HG03354 (cell line): ENCODE results near the gene SERINC3.

Experiments used
- ATAC-seq: cut with Tn5 transposase; IDR thresholded peaks from one replicate; pipeline ENCODE4 v1.9.1; 2021; ENCODE audit warnings: mild to moderate bottlenecking; ENCODE audit not compliant: unreplicated experiment, poor library complexity, severe bottlenecking

Gene SERINC3

DNA sequence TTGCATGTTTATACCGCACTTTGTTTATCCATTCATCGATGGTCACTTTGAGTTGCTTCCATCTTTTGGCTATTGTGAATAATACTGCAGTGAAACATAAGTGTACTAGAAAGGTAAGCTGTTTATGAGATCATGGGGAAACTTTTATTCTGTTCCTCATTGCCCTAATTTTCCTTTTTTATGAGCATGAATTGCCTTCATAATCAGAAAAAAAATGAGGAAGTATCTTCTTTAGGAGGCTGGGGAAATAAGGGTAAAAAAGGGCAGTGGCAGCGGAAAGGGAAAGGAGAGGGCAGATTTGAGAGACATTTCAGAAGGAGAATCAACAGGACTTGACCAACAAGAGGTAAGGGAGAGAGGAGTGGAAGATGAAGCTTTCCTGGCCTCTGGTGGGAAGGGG, 14.3 kb upstream of the SERINC3 start:
- no peak for ATAC-seq

DNA sequence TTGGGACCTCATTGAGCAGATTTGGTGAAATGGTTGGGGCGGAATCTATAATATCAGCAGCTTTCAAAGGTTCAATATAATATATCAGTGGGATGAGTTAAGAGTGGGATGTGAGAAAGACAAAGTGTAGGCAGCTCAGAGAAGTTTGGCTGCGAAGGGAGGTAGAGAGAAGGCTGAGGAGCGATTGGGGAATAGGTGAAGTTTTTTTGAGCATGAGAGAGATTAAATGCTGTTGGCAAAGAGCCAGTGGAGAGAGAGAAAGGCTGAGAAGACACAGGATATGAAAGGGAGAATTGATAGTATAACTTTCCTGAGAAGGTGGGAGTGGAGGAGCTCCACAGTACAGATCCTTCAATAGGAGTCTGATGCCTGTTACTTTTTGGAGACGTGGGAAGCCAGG, 12.1 kb upstream of the SERINC3 start:
- no peak for ATAC-seq

GRCh38 chr20:44532981-44533331, 11.1 kb upstream of the SERINC3 start:
- no peak for ATAC-seq

- no peak for ATAC-seq
These were observed 10.6 kb upstream of the SERINC3 start for GRCh38 chr20:44532259-44532980.

- ATAC-seq, result no peak
These were observed 6.4 kb upstream of the SERINC3 start for GRCh38 chr20:44528309-44528708.

- ATAC-seq, result no peak
These were observed 5.9 kb upstream of the SERINC3 start for GRCh38 chr20:44527716-44528199.

DNA sequence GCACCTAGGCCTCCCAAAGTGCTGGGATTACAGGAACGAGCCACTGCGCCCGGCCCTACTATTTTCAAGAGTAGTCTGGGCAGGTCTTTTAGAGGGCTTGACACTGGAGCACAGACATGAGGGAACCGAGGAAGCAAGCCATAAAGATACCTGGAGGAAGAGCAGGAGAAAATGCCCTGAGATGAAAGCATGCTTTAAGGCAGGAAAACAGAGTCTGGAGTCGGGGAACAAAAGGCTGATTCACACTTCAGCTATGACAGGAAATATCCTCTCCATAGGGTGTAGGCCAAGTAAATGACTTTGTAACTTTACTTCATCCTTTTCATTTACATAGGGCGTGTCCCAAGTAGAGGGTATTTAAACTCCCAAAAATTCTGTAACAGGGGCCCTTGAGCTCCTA, 4.3 kb upstream of the SERINC3 start:
- no peak for ATAC-seq

DNA sequence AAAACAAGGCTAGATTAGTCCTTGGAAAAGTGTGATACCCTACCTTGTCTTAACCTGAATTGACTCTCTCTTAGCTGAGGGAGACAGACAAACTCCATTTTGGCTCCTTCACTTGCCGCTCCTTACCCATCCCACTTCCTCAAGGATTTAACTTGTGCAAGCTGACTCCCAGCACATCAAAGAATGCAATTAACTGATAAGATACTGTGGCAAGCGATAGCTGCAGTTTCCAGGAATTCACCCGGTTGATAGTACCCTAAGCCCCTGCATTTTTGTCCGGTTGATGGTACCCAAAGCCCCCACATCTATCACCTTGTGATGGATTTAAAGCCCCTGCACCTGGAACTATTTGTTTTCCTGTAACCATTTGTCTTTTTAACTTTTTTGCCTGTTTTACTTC, 1.9 kb upstream of the SERINC3 start:
- no peak for ATAC-seq

DNA sequence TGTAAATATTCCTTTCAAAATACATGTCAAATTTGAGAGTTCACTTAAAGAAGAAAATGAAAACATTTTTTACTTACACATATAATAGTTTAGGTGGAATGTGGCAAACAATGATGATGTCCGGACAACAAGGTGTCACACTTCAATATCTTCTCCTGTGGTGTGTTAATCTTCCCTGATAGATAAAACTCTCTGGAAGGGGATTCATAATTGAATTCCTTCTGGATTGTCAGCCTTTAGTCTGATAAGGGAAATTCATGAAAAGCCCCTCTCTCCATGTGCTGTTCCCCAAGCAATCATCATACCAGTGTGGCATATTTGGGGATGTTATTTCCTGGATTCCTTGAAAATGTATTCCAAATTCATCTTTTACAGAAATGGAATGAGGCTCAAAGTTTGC, 971 bp upstream of the SERINC3 start:
- ATAC-seq, result no peak

DNA sequence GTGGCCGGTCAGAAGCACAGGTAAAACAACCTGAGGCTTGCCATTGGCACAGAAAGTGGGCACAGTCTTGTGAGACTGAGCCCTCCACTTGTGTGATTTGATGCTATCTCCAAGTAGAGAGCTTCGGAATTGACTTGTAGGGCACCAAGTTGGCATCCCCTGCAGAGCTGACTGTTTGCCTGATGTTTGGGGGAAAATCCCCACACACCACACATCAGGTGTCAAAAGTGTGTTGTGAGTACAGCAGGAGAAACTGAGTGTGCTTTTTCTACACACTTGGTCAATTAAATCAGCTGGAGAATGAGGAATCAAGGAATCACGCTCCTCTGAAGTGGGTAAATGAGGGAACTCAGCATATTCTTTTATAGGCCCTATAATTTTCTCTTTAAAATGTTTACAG, 989 bp downstream of the SERINC3 start:
- no peak for ATAC-seq

DNA sequence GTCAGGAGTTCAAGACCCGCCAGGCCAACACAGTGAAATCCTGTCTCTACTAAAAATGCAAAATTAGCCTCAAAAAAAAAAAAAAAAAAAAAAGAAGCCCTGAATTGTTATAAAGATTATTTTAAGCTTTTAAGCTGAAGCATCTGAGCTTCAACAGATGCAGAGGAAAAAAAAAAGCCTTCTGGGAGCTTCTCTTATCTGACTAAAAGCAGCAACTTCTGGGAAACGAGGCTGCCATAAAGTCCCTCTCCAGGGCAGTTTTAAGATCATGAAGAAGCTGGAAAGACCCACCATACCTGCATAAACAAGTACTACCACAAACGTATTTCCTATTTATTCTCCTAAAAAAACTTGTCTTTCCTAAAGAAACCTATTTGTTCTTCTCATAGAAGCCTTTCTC, 3.6 kb downstream of the SERINC3 start:
- ATAC-seq, result no peak

DNA sequence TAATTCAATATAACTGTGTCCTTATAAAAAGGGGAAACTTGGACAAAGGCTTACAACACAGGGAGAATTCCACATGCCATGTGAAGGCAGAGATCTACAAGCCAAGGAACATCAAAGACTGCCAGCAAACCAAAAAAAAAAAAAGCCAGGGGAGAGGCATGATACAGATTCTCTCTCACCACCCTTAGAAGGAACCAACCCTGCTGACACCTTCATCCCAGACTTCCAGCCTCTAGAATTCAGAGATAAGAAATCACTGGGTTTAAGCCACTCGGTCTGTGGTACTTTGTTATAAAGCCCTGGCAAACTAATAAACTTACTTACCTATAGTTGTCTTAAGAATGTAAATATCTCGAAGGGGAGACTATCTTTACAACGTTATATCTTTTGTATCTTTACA, 4.4 kb downstream of the SERINC3 start:
- no peak for ATAC-seq

- ATAC-seq, result no peak
These were observed 5.4 kb downstream of the SERINC3 start for GRCh38 chr20:44516491-44516890.

- ATAC-seq, result no peak
These were observed 8.0 kb downstream of the SERINC3 start for GRCh38 chr20:44513871-44514270.

DNA sequence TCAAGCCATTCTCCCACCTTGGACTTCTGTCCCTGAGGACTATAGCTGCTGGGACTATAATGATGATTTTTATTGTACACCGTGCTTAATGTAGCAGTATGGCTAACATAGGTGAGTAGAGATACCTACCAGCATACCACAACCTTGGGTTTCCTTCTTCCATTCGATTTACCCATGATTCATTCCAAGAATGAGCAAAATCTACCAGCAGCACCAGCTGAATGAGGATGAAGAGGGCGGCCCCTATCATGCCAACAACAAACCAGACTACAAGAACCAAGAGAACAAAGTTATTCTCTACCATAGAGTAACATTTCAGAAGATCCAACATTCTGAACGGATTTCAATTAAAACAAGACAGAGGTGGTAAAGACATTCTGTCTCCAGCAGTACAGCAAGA, 12.1 kb downstream of the SERINC3 start:
- ATAC-seq, result no peak

DNA sequence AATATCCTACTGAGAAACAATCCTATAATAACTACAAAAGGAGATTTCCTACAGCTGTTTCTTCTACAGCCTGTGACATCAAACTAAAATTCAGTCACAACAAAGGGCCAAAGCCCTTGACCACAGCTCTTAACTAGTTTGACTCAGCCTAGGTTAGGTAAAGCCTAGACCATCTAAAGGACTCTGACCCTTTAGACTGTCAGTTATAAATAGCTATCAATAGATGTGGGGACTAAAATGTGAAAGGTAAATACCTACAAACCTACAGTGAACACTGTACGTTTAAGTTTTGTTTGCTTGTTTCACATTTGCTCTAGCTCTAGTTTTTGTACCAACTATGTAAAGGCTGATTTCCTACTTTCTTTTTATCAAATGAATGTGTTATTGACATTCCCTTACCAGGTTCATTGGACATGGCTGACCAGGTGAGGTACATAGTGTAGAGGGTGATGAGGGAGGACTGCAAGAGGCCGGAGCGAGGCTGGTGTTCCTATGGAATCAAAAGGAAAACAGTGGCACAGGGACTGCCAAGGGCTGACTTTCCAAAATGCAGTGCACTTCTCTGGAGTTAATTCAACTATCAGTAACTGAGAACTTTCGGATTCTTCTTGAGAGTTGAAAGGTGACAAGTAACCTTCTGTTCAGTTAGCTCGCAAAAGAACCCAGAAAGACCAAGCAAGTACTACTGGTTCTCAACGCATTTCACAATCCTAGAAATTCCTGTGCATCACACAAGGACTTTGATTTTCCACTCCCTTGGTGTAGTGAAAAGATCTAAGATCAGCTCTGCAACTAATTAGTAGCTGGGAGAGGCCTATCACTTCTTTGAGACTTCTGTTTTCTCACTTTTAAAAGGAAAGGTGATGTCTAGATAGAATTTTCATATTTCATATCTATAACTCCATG, 17.2 kb downstream of the SERINC3 start:
- ATAC-seq, result no peak

GRCh38 chr20:44502968-44503367, 18.9 kb downstream of the SERINC3 start:
- ATAC-seq, result no peak

GRCh38 chr20:44501448-44501847, 20.4 kb downstream of the SERINC3 start:
- no peak for ATAC-seq

DNA sequence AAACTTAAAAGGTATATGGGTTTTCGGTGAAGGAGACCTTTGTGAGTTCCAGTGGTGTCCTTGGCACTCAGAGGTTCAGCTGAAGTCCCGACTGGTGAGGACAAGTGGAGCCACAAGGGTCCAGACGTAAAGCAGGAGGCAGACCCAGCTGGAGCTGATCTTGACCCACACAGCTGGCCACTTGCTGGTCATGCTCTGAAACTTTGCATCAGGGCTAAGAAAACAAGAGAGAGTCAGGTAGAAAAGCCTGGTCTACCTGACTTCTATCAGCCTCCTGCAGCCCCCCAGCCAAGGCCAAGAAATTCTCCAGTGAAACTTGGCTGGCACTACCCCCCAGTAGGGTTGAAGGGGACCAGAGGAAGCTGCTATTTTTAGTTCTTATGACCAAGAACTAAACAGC, 21.6 kb downstream of the SERINC3 start:
- ATAC-seq, result no peak

GRCh38 chr20:44497761-44498160, 24.1 kb downstream of the SERINC3 start:
- no peak for ATAC-seq

DNA sequence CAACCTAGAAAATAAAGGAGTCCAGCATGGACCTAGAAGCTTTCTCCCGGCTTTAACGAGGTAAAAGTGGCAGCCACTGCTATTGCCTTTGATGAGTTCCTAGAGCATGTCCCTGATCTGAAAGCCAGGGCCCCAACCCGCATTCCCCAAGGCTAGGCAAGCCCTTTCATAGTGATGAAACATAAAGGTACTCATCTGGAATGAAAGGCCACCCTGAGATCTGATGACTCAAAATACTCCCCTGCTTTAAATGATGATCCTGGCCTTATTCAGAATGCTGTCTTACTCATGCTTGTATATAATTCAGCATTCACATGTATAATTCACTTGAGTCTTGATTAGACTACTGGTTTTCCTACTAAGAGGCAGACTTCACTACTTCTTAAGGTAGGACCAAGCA, 24.9 kb downstream of the SERINC3 start:
- no peak for ATAC-seq
